HG02884 (cell line): ENCODE results near the gene LIG4.
A peak's percentile ranks its signal among the peaks of the same experiment; 100 is the strongest.

Experiments
- ATAC-seq: cut with Tn5 transposase; IDR thresholded peaks from one replicate; pipeline ENCODE4 v1.9.1; 2021; ENCODE audit warnings: mild to moderate bottlenecking, moderate library complexity; ENCODE audit not compliant: unreplicated experiment

LIG4 gene

GRCh38 chr13:108195146-108195545 is 20.2 kb downstream of the LIG4 start:
- ATAC-seq, result no peak

GRCh38 chr13:108194435-108194936 is 20.9 kb downstream of the LIG4 start:
- no peak for ATAC-seq

DNA sequence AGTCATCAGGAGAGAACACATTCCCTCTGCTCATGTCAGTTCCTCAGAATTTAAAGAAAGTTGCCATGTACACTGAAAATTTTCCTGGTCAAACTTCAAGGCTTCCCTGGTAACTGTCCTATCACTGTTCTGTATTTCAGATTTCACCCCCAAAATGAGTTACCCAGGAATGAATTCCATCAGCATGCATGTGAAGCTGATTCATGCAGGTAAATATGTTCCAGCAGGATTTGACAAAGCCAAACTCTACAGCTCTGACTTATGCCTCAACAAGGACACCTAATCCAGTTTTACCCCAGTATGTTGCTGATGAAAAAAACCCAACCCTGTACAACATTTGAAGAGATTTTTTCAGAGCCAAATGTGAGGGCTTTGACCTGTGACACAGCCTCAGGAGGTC is 21.5 kb downstream of the LIG4 start:
- ATAC-seq, result no peak

DNA sequence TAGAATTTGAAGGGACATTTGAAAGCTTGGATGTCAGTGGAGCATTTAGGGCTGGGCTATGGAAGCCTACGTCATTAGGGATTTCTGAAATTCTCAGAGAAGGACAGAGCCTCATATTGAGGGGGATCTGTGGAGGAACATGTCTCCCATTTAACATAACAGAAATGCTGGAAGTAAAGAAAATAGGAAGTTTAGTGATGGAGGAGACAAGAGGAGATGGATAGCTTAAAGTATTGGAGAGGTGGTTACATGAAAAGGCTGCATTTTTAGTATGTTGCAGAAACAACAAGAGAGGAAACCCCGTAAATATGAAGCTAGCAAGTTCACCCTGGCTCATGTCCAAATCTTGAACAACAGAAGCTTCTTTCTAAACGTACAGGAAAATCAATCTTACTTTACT is 24.4 kb downstream of the LIG4 start:
- ATAC-seq, result no peak

DNA sequence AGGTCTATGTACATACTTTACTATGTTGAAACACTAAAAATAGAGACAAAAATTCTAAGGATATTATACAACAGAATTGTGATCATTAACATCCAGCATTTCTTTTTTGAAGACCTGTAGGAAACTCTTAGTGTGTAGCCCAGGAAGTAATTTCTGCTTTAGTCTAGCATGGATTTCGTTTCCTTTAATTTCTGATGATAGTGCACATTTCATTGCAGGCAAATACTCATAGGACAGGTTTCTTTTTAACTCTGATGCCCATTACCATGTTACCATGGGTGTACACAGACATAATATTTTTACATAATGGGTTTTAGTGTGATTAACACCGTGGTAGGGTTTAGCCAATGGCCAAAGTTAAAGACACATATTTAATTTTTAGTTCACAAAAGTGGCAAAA is 27.1 kb downstream of the LIG4 start:
- no peak for ATAC-seq

- no peak for ATAC-seq
Observed at GRCh38 chr13:108185223-108185622, 30.1 kb downstream of the LIG4 start.

DNA sequence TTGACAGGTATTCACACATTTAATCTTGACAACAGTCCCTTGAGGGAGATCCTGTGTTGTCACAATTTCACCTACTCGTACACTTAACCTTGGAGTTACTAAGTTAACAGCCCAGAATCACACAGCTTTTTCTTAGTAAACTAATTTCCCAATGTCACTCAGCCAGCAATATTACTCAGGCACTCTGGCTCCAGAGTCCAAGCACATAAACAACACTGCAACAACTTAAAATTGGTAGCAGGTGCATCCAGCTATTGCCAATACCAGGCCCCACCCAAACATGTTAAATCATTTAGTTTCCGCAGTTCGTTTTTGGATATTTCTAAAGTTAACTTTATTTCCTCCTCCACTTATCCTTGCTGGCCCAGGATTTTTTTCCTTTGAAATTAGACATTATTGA is 32.7 kb downstream of the LIG4 start:
- ATAC-seq, result no peak

- ATAC-seq, result no peak
Observed at GRCh38 chr13:108178078-108178477, 37.3 kb downstream of the LIG4 start.

DNA sequence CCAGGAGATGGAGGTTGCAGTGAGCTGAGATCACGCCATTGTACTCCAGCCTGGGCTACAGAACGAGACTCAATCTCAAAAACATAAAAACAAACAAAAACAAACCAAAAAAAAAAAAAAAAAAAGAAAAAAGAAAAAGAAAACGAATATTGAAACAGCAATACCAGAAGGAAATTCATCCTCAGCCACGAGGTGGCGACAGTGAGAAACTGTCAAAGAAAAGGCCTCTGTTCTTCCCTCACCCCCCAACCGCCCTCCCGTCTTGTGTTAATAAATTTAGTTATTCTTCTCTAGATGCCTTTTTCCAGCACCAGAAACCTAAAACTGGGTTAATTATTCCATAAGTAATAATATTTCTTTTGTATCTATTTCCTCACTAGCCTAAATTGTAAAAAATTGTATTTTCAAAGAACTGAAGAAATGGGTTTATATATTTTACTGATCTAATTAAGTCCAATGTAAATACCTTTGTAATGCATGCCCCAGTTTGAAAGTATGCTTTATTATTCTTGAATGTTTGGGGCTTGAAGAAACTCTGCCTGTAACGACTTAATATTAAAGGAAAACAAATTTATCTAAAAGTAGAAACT is 38.6 kb downstream of the LIG4 start:
- ATAC-seq, result peak; percentile 61

- ATAC-seq, result no peak
Observed at GRCh38 chr13:108168929-108169328, 46.4 kb downstream of the LIG4 start.

DNA sequence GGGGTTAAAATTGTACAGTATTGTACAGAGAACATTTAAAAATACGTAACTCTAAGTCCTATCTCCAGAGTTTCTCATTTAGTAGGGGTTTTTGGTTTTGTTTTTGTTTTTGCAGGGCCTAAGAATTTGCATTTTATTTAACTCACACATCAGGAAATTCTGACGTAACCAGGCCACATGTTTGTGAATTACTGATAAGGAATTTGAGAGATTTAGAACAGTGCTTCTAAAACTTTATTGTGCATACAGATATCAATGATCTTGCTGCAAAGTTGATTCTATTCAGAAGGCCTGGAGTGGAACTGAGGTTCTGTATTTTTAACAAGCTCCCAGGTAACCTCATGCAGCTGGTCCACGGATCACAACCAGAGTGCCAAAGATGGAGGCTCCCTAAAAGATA is 49.3 kb downstream of the LIG4 start:
- no peak for ATAC-seq

DNA sequence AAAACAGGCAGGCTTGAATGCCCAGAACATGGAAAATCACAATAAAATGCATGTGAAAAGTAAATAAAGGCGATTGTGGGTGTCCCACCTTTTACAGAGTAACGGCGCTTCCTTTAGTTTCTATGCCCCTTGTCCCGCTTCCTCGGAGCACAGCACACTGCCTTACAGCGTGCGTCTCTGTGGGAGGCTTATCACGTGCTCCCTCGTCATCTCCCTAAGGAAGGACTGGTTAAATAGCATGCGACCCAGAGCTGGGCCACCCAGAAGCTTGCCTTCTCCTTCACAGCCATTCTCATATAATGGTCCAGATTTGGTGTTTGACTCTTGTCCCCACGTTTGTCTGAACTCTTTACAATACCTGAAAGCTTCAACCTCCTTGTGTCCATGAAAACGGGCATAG is 56.6 kb downstream of the LIG4 start:
- no peak for ATAC-seq
